Cerebellar cortex (tissue), 1 donor: ENCODE measurements around the gene CHAC2.
"Not testable (repeated sequence)": the region's sequence is repeated elsewhere in the genome, so short reads cannot be mapped to it uniquely, and the experiment has no call there.

Experiments
- DNase-seq: peaks from one replicate; pipeline ENCODE4 v3.0.0-alpha.2; 2015; ENCODE audit warnings: low spot score

CHAC2 gene

GRCh38 chr2:53778536-53779162 is 11.0 kb downstream of the CHAC2 start:
- DNase-seq = no peak

- DNase-seq = no peak
Measured at GRCh38 chr2:53780056-53780455, 12.5 kb downstream of the CHAC2 start.

DNA sequence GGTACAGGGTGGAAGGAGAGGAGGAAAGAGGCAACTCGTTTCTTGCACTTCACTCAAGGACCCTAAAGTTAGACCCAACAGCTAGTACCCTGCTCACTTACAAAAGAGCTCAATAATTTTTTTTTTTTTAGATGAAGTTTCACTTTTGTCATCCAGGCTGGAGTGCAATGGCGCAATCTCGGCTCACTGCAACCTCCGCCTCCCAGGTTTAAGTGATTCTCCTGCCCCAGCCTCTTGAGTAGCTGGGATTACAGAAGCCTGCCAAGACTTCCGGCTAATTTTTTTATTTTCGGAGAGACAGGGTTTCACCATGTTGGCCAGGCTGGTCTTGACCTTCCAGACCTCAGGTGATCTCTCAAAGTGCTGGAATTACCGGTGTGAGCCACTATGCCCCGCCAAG is 15.1 kb downstream of the CHAC2 start:
- DNase-seq = no peak

DNA sequence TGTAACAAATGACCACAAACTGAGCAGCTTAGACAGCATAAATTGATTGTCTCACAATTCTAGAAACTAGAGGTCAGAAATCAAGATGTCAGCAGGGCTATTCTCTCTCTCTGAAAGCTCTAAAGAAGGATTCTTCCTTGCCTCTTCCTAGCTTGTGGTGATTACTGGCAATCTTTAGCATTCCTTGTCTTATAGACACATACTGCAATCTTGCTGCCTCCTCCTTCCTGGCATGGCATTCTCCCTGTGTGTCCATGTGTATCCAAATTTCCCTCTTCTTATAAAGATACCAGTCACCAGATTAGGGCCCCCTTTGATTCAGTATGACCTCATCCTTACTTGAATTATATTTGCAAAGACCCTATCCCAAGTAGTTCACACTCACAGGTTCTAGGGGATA is 16.8 kb downstream of the CHAC2 start:
- DNase-seq = no peak

GRCh38 chr2:53785366-53785765 is 17.8 kb downstream of the CHAC2 start:
- DNase-seq = no peak

DNA sequence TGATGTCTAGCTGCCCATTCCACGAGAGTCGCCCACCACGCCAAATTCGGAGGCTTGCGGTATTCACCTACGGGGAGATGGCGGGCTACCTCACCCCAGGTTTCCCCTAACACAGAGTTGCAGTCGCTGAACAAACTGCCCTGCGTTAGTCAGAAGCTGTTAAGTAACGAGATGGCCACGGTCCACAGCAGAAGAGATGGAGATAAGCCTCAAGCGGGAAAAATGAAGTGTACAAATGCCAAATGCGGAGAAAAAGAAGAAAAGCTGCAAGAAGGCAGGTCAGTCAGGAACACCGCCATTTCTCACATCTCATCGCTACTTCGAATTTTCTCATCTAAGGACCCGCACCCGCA is 18.7 kb downstream of the CHAC2 start:
- DNase-seq = no peak

- DNase-seq = peak; percentile 88
Measured at GRCh38 chr2:53786705-53787613, 19.4 kb downstream of the CHAC2 start, which contains the start of the genes ASB3 and ERLEC1. ASB3 (minus strand) TSS chr2:53786953; CDS start chr2:53765572, 21,381 bp downstream. ERLEC1 (plus strand) TSS chr2:53787044; CDS start chr2:53787211, 167 bp downstream.

DNA sequence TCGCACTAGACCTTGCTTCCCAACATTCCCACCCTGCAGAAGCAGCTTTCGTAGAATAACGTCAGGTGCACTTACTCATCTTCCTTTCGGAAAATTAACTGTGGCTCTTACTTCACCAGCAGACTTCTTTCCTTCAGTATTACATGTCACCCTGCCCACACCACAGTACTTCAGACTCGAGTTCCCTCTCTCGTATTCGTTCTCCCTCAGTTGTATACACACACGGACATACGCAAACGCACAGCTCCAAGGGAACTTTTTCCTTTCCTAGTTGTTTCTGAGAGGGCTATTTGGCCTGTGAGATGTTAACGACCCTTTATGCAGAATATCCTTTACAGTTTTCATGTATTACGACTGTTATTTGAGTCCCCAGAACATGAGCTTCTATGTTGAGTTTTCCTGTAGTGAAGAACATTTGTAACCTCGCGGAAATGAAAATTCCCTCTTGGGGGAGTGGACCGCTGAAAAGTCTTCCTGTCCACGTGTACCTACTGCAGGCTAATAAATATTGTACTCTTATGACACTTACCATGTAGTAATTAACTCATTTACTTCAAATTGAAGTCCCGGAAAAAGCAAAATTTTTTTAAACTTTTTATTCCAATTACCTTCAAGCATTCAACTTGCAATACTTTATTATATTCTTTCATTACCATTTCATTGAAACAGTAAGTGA is 20.1 kb downstream of the CHAC2 start:
- peak; percentile 30 for DNase-seq

DNA sequence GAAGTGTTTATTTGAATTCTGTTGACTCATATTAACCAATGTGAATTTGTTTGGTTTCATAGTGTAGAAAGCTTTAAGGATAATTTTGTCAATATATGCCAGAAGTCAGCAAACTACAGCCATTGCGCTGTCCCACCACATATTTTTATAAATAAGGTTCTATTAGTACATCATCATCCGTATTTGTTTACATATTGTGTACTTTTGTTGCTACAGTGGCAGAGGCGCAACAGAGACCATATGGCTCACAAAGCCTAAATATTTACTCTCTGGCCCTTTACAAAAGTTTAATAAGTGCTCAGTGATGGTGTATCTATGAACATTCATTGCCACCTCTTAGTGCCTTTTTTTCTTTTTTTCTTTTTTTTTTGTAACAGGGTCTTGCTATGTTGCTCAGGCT is 25.7 kb downstream of the CHAC2 start:
- DNase-seq = no peak

GRCh38 chr2:53793821-53794220 is 26.2 kb downstream of the CHAC2 start:
- no peak for DNase-seq

DNA sequence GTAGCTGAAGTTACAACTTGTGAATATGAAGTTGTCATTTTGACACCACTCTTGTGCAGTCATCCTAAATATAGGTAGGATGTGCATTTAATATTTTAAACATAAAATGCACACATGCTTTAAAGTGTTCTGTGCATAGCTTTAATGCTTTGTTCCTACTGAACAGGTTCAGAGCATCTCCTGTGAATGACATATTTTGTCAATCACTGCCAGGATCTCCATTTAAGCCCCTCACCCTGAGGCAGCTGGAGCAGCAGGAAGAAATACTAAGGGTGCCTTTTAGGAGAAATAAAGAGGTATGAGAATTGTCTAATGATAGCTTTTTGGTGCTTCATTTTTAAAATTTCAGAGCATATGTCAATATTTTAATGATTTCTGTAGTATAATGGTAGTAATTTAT is 33.9 kb downstream of the CHAC2 start:
- no peak for DNase-seq

- no peak for DNase-seq
Measured at GRCh38 chr2:53802617-53803151, 35.1 kb downstream of the CHAC2 start.

- no peak for DNase-seq
Measured at GRCh38 chr2:53811601-53812000, 44.0 kb downstream of the CHAC2 start.

- no peak for DNase-seq
Measured at GRCh38 chr2:53813151-53813550, 45.5 kb downstream of the CHAC2 start.

- DNase-seq = no peak
Measured at GRCh38 chr2:53818854-53819435, 51.3 kb downstream of the CHAC2 start.

DNA sequence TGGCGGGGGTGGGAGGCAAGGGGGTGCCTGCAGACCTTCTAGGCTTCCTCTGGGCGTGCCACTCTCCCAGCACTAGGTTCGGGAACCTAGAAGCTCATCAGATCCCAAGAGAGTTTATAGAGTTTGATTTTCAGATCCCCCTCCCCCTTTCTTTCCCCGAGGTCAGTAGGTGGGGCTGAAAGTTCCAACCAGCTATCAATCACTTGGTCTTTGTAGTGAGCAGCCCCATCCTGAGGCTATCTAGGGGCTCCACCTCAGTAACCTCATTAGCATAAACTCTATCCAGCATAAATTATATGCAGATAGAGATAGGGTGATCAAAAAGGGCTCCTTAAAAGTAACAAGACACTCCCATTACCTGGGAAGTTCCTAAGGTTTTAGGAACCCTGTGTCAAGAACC is 52.0 kb downstream of the CHAC2 start:
- DNase-seq = no peak

- DNase-seq = no peak
Measured at GRCh38 chr2:53820048-53820447, 52.4 kb downstream of the CHAC2 start.

DNA sequence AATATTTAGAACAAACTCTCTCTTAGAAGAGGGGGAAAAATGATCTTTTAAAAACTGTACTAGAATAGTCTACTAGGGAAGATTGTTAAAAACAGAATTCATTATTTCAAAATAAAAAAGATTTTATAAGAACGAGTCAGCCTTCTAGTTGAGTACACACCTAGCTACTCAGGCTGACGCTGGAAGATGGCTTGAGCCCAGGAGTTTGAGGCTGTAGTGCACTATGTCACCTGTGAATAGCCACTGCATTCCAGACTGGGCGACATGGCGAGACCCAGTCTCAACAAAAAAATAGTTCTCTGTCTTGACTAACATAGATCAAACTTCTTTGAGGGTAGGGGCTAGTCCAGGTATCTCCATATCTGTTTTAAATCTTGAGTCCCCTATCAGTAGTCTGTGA is 53.1 kb downstream of the CHAC2 start:
- no peak for DNase-seq

GRCh38 chr2:53821810-53822209 is 54.2 kb downstream of the CHAC2 start:
- DNase-seq = no peak

DNA sequence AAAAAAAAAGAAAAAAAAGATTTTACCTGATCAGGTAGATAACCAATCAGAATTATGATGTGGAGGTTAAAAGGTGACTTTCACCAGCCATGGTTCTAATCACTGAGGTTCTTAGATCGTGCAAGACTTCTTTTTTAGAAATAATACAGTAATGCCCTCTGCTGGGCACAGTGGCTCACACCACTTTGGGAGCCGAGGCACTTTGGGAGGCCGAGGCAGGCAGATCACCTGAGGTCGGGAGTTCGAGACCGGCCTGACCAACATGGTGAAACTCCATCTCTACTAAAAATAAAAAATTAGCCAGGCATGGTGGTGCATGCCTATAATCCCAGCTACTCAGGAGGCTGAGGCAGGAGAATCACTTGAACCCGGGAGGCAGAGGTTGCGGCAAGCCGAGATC is 56.0 kb downstream of the CHAC2 start:
- not testable (repeated sequence) for DNase-seq
